Measurements from ENCODE around the gene GUK1.

GRCh38 chr1:228194436-228194835 lies 54.4 kb downstream of the GUK1 start:
- TF ChIP-seq ZNF274 (IDR thresholded peaks at IDR 0.05; ENCODE audit: low read depth, low read length): no peak
- no peak for TF ChIP-seq YY1 (IDR thresholded peaks at IDR 0.05; ENCODE audit: insufficient read depth, insufficient read length)
- no peak for TF ChIP-seq SUZ12 (IDR thresholded peaks at IDR 0.05; ENCODE audit: extremely low read depth, insufficient read depth, insufficient read length)
